ENCODE data around the gene BBLN.

GRCh38 chr9:128145951-128146351 is 14.1 kb upstream of the BBLN start:
- TF ChIP-seq CTCF (IDR thresholded peaks at IDR 0.05; ENCODE audit: insufficient read depth, low read depth, low read length) (no peak), EZH2 (IDR thresholded peaks at IDR 0.05; ENCODE audit: insufficient read depth, low read length) (no peak)

Measured in astrocyte (in vitro differentiated cells and primary cell).